HUES48 (cell line): ENCODE results near the gene KCNH4.

ENCODE experiments used
- H3K27ac ChIP-seq: one replicate; pipeline ENCODE4 v1.7.0; 2013; ENCODE audit warnings: low read depth, low read length, inconsistent platforms
- H3K27me3 ChIP-seq: 2 replicates; pipeline ENCODE4 v1.6.1; 2013; ENCODE audit warnings: mild to moderate bottlenecking, low read length; ENCODE audit not compliant: control insufficient read depth, insufficient read depth
- H3K36me3 ChIP-seq: 2 replicates; pipeline ENCODE4 v1.6.1; 2013; ENCODE audit warnings: low read length; ENCODE audit not compliant: control insufficient read depth, insufficient read depth
- H3K4me1 ChIP-seq: 2 replicates; pipeline ENCODE4 v1.6.1; 2013; ENCODE audit warnings: mild to moderate bottlenecking, low read length; ENCODE audit not compliant: control insufficient read depth, insufficient read depth
- H3K4me3 ChIP-seq: 2 replicates; pipeline ENCODE4 v1.5.1; 2013; ENCODE audit warnings: mild to moderate bottlenecking, low read depth, low read length
- H3K9ac ChIP-seq: 2 replicates; pipeline ENCODE4 v1.6.1; 2013; ENCODE audit warnings: mild to moderate bottlenecking, low read depth, low read length, moderate library complexity
- H3K9me3 ChIP-seq: 2 replicates; pipeline ENCODE4 v1.6.1; 2013; ENCODE audit warnings: low read length; ENCODE audit not compliant: control insufficient read depth, insufficient read depth

Gene KCNH4

GRCh38 chr17:42122371-42123303 is 58.3 kb downstream of the KCNH4 start, which contains the start of gene HSPB9:
Gene HSPB9 (plus strand): TSS chr17:42122804. CDS start chr17:42122851, 47 bp downstream.
- H3K4me1 ChIP-seq, result peaks cover 14% of the 10 kb centered on the region; the same call in 1 of the 2 replicates
- H3K9ac ChIP-seq, result no peak within 1 kb of the TSS
- no peaks in the 10 kb centered on the region for H3K9me3 ChIP-seq
- no peak within 1 kb of the TSS for H3K27ac ChIP-seq
- peaks cover 44% of the 10 kb centered on the region for H3K36me3 ChIP-seq
- peak within 1 kb of the TSS; percentile 27; the same call in 1 of the 2 replicates for H3K4me3 ChIP-seq
- H3K27me3 ChIP-seq, result no peaks in the 10 kb centered on the region

- Histone ChIP-seq H3K27me3 (no peaks in the 10 kb centered on the region), H3K4me1 (peaks cover 14% of the 10 kb centered on the region; the same call in 1 of the 2 replicates), H3K4me3 (peak within 1 kb of the TSS; percentile 47), H3K27ac (peak within 1 kb of the TSS; percentile 91), H3K9ac (no peak within 1 kb of the TSS), H3K36me3 (peaks cover 44% of the 10 kb centered on the region), H3K9me3 (no peaks in the 10 kb centered on the region)
Observed at GRCh38 chr17:42120770-42121769, 59.9 kb downstream of the KCNH4 start, which contains the start of gene KAT2A. Gene KAT2A (minus strand): TSS chr17:42121367. CDS start chr17:42121304, 63 bp downstream.

GRCh38 chr17:42120161-42120769 is 60.7 kb downstream of the KCNH4 start:
- no peaks in the 10 kb centered on the region for H3K9me3 ChIP-seq
- no peak overlapping the region for H3K9ac ChIP-seq
- H3K4me1 ChIP-seq, result peaks cover 14% of the 10 kb centered on the region; the same call in 1 of the 2 replicates
- H3K27ac ChIP-seq, result no peak overlapping the region
- no peaks in the 10 kb centered on the region for H3K27me3 ChIP-seq
- peak overlapping the region; percentile 47 for H3K4me3 ChIP-seq
- peaks cover 45% of the 10 kb centered on the region for H3K36me3 ChIP-seq

GRCh38 chr17:42119301-42119700 is 61.6 kb downstream of the KCNH4 start:
- Histone ChIP-seq H3K9me3 (no peaks in the 10 kb centered on the region), H3K27me3 (no peaks in the 10 kb centered on the region), H3K27ac (no peak overlapping the region), H3K9ac (no peak overlapping the region), H3K4me1 (peaks cover 14% of the 10 kb centered on the region; the same call in 1 of the 2 replicates), H3K4me3 (no peak overlapping the region), H3K36me3 (peaks cover 49% of the 10 kb centered on the region)

- Histone ChIP-seq H3K36me3 (peaks cover 55% of the 10 kb centered on the region), H3K4me3 (no peak overlapping the region), H3K27ac (no peak overlapping the region), H3K4me1 (peaks cover 14% of the 10 kb centered on the region; the same call in 1 of the 2 replicates), H3K27me3 (no peaks in the 10 kb centered on the region), H3K9ac (no peak overlapping the region), H3K9me3 (no peaks in the 10 kb centered on the region)
Observed at GRCh38 chr17:42118545-42118944, 62.4 kb downstream of the KCNH4 start.

GRCh38 chr17:42118126-42118510 is 62.8 kb downstream of the KCNH4 start:
- H3K4me3 ChIP-seq, result no peak overlapping the region
- peaks cover 14% of the 10 kb centered on the region; the same call in 1 of the 2 replicates for H3K4me1 ChIP-seq
- no peak overlapping the region for H3K27ac ChIP-seq
- H3K36me3 ChIP-seq, result peaks cover 59% of the 10 kb centered on the region
- no peak overlapping the region for H3K9ac ChIP-seq
- no peaks in the 10 kb centered on the region for H3K27me3 ChIP-seq
- no peaks in the 10 kb centered on the region for H3K9me3 ChIP-seq

GRCh38 chr17:42117397-42118125 is 63.4 kb downstream of the KCNH4 start:
- no peak overlapping the region for H3K4me3 ChIP-seq
- H3K27me3 ChIP-seq, result no peaks in the 10 kb centered on the region
- no peaks in the 10 kb centered on the region for H3K9me3 ChIP-seq
- peaks cover 61% of the 10 kb centered on the region for H3K36me3 ChIP-seq
- no peak overlapping the region for H3K27ac ChIP-seq
- peaks cover 14% of the 10 kb centered on the region; the same call in 1 of the 2 replicates for H3K4me1 ChIP-seq
- H3K9ac ChIP-seq, result no peak overlapping the region

GRCh38 chr17:42116705-42117396 is 64.1 kb downstream of the KCNH4 start:
- no peak overlapping the region for H3K27ac ChIP-seq
- H3K4me1 ChIP-seq, result peaks cover 9% of the 10 kb centered on the region; the same call in 1 of the 2 replicates
- no peak overlapping the region for H3K4me3 ChIP-seq
- peaks cover 61% of the 10 kb centered on the region for H3K36me3 ChIP-seq
- H3K9ac ChIP-seq, result no peak overlapping the region
- H3K27me3 ChIP-seq, result no peaks in the 10 kb centered on the region
- H3K9me3 ChIP-seq, result no peaks in the 10 kb centered on the region

GRCh38 chr17:42114118-42114517 is 66.8 kb downstream of the KCNH4 start:
- Histone ChIP-seq H3K9ac (no peak overlapping the region), H3K4me3 (no peak overlapping the region), H3K4me1 (no peaks in the 10 kb centered on the region), H3K36me3 (peaks cover 51% of the 10 kb centered on the region), H3K27ac (no peak overlapping the region), H3K27me3 (no peaks in the 10 kb centered on the region), H3K9me3 (no peaks in the 10 kb centered on the region)
